DMS 273 (cell line): ENCODE measurements around the gene RTN4RL1.

Experiments used
- DNase-seq: peaks from one replicate; lab custom pipeline; 2025; ENCODE audit not compliant: unreplicated experiment; lab: John Stamatoyannopoulos, UW

RTN4RL1 gene

GRCh38 chr17:1978396-1978949, 46.7 kb downstream of the RTN4RL1 start:
- no peak for DNase-seq

- DNase-seq = peak; percentile 72
These were observed 47.3 kb downstream of the RTN4RL1 start for GRCh38 chr17:1977583-1978395.

DNA sequence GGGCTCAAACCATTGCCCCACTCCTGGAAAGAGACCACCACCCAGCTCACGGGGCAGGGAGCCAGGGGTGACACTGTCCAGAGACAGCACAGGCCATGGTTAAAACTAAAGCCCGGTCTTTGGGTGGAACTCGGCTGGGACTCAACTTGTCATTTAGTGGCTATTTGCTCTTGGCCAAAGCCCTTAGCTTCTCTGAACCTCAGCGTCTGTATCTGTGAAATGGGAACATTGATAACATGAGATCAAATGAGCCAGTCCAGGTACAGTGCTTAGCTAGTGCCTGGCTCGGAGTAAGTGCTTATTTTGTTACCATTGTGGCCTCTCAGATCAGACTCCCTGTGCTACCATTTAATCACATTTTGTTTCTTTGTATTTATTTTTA, 48.5 kb downstream of the RTN4RL1 start:
- DNase-seq = no peak

DNA sequence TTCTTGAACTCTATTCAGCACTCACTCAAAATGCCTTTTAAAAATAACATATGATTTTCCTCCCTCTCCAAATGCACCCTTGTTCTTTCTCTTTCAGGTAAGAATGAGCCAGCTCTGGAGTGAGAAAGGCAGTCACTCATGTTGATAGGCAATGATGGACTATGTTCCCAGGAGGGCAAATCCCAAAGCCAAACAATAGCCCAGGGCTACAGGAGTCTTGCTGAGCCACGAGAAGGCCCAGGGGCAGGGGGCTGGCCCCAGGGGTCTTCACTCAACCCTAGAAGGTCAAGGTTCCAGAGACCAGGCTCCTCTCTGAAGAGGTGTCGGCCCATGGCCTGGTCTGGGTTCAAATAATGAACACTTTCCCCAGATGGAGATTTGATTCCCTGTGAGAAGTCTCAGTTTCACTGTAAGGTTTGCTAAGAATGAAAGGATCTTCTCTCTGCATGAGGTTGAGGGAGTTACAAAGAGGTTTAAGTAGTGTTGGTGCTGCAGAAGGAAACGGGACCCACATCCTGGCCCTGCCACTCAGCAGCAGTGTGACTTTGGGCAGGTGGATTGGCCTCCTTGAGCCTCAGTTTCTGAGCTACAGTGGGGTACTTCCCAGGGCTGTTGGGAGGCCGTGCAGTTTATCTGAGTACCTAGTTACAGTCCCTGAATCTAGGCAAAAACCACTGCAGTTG, 49.0 kb downstream of the RTN4RL1 start:
- DNase-seq = no peak

DNA sequence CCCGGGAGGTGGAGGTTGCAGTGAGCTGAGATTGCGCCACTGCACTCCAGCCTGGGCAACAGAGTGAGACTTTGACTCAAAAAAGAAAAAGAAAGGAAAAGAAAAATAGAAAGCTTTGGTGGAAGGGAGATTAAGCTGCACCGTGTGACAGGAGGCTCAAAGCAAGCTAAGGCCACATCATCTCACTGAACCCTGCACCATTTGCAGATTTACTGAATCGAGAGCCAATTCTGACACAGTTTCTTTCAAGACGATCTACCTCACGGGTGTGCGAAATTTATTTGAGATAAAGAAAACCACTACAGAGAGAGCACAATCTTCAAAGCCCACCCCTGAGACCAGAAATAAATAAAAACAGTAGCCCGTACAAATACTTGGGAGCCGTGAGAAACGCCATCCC, 49.6 kb downstream of the RTN4RL1 start:
- no peak for DNase-seq

DNA sequence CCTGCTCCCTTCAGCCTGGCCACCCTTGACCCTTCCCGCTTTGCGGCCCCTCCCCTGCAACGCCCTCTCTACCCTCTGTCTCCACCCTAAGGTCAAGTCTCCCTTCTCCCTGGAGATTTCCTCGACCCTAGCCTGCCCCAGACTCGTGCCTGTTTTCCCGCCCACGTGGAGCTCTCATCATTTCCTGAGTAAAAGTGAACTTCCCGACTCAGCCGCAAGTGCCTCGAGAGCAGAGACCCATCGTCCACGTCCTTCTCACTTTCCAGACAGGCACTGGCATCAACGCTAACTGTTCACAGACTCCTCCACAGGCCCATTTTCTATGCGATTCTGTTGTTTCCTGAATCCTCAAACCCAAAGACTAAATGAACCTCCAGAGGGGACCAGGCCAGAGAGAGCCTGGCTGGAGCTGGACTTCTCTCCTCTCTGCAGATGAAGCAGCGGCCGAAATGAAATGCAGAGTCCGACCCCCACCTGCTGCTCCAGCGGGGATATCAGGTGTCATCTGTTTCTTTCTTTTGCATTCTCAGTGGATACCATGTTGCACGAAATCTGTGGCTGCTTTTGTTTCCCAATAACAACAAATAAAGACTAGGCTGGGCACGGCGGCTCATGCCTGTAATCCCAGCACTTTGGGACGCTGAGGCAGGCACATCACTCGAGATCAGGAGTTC, 52.5 kb downstream of the RTN4RL1 start:
- no peak for DNase-seq

DNA sequence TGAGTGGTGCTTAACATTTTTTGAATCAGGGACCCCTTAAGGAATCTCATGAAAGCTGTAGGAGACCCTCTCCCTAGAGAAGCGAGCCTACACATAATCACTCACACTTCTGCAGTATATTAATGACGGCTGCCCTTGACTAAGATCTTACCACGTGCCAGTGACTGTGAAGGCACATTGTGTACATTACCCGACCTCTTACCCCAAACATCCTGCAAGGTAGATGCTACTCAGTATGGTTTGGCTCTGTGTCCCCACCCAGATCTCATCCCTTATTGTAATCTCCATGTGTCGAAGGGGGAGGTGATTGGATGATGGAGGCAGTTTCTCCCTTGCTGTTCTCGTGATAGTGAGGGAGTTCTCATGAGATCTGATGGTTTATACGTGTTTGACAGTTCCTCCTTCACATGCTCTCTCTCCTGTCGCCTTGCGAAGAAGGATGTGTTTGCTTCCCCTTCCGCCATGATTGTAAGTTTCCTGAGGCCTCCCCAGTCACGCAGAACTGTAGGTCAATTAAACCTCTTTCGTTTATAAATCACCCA, 54.2 kb downstream of the RTN4RL1 start:
- DNase-seq = no peak

- DNase-seq = no peak
These were observed 55.4 kb downstream of the RTN4RL1 start for GRCh38 chr17:1969712-1970111.

GRCh38 chr17:1967213-1967612, 57.9 kb downstream of the RTN4RL1 start:
- DNase-seq = no peak

GRCh38 chr17:1966274-1967086, 58.7 kb downstream of the RTN4RL1 start:
- DNase-seq = no peak

- peak; percentile 40 for DNase-seq
These were observed 59.4 kb downstream of the RTN4RL1 start for GRCh38 chr17:1965556-1966273.

DNA sequence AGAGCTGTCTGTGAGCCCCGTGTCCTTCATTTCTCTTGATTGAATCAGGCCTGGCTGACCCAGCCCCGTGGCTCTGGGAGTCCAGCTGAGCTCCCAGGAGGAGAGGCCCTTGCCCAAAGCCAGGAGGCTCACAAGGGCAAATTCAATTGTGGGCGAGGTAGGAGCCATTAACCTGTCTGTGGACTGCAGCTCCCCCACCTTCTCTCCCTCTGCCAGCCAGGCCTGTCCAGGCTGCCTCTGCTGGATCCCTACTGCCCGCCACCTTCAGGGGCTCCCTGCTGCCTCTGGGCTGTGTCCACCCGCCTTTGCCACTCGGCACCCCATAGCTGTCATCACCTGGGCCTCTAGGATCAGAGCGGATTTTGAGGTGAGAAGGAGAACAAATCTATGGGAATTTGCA, 61.9 kb downstream of the RTN4RL1 start:
- no peak for DNase-seq

- DNase-seq = no peak
These were observed 63.9 kb downstream of the RTN4RL1 start for GRCh38 chr17:1961189-1961588.

GRCh38 chr17:1960545-1960912, 64.6 kb downstream of the RTN4RL1 start:
- no peak for DNase-seq

- DNase-seq = no peak
These were observed 65.1 kb downstream of the RTN4RL1 start for GRCh38 chr17:1959871-1960544.

DNA sequence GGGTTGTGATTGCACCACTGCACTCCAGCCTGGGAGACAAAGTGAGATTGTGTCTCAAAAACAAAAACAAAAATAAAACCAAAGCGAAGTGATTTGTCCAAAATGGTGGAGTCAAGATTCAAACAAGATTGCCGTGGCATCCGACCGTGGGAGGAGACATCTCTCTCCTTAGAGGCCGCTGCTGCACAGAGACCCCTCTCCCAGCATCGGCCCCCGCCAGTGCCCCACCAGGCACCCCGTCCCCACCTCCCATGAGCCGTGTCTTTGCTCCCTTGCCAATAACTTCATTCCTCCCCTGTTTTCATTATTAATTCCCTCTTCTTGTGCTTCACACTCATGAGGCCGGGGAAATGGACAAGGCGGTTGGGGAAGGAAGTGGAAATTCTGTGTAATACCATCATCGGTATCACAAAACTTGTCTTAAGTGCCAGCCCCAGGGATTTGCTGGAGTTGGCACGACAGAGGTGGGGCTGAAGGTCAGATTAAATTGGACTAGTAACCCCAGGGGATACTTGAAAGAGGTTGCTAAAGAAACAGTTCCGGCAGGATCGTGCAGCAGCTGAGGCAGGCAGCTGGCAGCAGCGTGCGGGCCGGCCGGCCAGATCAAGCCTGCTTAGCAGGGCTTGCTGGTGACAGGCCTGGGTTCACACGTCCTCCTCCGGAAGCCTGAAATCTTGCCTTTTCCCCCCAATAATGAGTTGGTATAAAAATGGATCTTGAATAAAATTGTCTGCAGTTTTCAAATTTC, 66.8 kb downstream of the RTN4RL1 start:
- DNase-seq = peak; percentile 71

GRCh38 chr17:1957037-1957436, 68.1 kb downstream of the RTN4RL1 start:
- no peak for DNase-seq

- no peak for DNase-seq
These were observed 69.0 kb downstream of the RTN4RL1 start for GRCh38 chr17:1956134-1956533.

DNA sequence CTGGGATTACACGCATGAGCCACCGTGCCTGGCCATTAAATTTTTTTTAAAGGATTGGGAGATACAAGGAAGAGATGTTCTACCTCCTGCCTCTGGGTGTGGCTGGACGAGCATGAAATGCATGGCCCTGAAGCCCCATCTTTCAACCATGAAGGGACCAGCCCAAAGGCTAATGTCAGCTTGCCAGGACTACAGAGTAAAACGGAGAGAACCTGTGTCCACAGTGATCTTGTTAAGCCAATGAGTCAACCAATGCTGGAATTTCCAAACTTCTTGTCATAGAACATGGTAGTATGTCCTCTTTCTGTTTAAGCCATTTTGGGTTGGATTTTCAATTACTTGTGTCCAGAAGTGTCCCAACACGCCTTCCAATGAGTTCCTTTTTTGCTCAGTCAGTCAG, 71.3 kb downstream of the RTN4RL1 start:
- no peak for DNase-seq
